HCT116 (cell line): Measurements from ENCODE around the gene CD3E. TPM values are rescaled to one million over a fixed set of nuclear protein-coding genes. Genes with fewer than 3 reads are reported as not detected.

Experiments
- ATAC-seq: fragments of 200-7000 bp; cut with Tn5 transposase; 2 replicates; pipeline ENCODE4 v1.9.1; 2020; ENCODE audit warnings: mild to moderate bottlenecking, moderate library complexity
- BruUV-seq: library from RNA; stranded (reverse); fragments of 400-500 nt; replicated peaks from 2 replicates; lab custom pipeline; 2021; lab: Mats Ljungman, UMichigan
- CTCF ChIA-PET: fragments of 300-600 bp; sonication (Branson Sonifier 250); formaldehyde crosslinking; loops from one replicate; lab custom pipeline; 2021; ENCODE audit warnings: antibody characterized with exemption; lab: Charles Lee
- POLR2A ChIA-PET: fragments of 300-600, 350-600 bp; sonication (Branson Sonifier 250); formaldehyde crosslinking; loops from one replicate; lab custom pipeline; 2021; ENCODE audit warnings: antibody characterized with exemption; lab: Charles Lee
- RAD21 ChIA-PET, 2 experiments: fragments of 300-600 bp; sonication (Branson Sonifier 250); formaldehyde crosslinking; loops; one replicate each; lab custom pipeline; 2023; ENCODE audit warnings: low total read pairs in 2 of 2; ENCODE audit not compliant: uncharacterized antibody in 2 of 2, unreplicated experiment in 2 of 2, low non-redundant PET in 1 of 2; lab: Charles Lee
- DNase-seq: peaks from one replicate; pipeline ENCODE4 v3.0.0-alpha.2; 2010; ENCODE audit warnings: low read depth, low spot score
- H2AFZ ChIP-seq: fragments of 200-600 bp; shearing (Covaris generic), sonication (generic); 2 replicates; pipeline ENCODE4 v1.6.1; 2017; ENCODE audit warnings: low read depth, mixed run types, mixed read lengths, antibody characterized with exemption, low read length; ENCODE audit not compliant: poor library complexity, severe bottlenecking
- H3K27ac ChIP-seq: 2 replicates; pipeline ENCODE4 v1.5.1; 2012; ENCODE audit warnings: low read depth, low read length
- H3K27me3 ChIP-seq: fragments of 200-600 bp; sonication (generic); 2 replicates; pipeline ENCODE4 v1.6.1; 2016; ENCODE audit warnings: mixed run types, low read length, mixed read lengths; ENCODE audit not compliant: insufficient read depth
- H3K36me3 ChIP-seq, 2 experiments: fragments of 200-500 bp in 1 of 2; fragments of 200-600 bp in 1 of 2; sonication (Bioruptor generic) in 1 of 2; sonication (generic) in 1 of 2; 2 replicates each; pipeline versions ENCODE4 v1.5.1 to v1.6.1; 2014 to 2016; ENCODE audit warnings: low read length in 2 of 2, inconsistent platforms in 1 of 2, mixed read lengths in 1 of 2, mixed run types in 1 of 2; ENCODE audit not compliant: insufficient read depth in 2 of 2, control insufficient read depth in 1 of 2
- H3K4me1 ChIP-seq, 2 experiments: fragments of 200-600 bp in 1 of 2; sonication (generic) in 1 of 2; 2 replicates each; pipeline versions ENCODE4 v1.5.1 to v1.6.1; 2012 to 2017; ENCODE audit warnings: low read length in 2 of 2, inconsistent platforms in 1 of 2, mild to moderate bottlenecking in 1 of 2, mixed read lengths in 1 of 2, mixed run types in 1 of 2, moderate library complexity in 1 of 2; ENCODE audit not compliant: insufficient read depth in 2 of 2, control insufficient read depth in 1 of 2
- H3K4me2 ChIP-seq: fragments of 200-600 bp; sonication (generic); 2 replicates; pipeline ENCODE4 v1.6.1; 2017; ENCODE audit warnings: mixed run types, low read length, mixed read lengths
- H3K4me3 ChIP-seq, 2 experiments: fragments of 200-600 bp in 1 of 2; sonication (generic) in 1 of 2; replicated peaks in 1 of 2; 2 replicates each; pipeline ENCODE4 v1.5.1; 2011 to 2016; ENCODE audit warnings: low read length in 2 of 2, control low read depth in 1 of 2, low read depth in 1 of 2, mild to moderate bottlenecking in 1 of 2, mixed read lengths in 1 of 2, mixed run types in 1 of 2
- H3K79me2 ChIP-seq: fragments of 200-600 bp; sonication (generic); 2 replicates; pipeline ENCODE4 v1.6.1; 2017; ENCODE audit warnings: mild to moderate bottlenecking, mixed run types, low read length, moderate library complexity, mixed read lengths; ENCODE audit not compliant: insufficient read depth
- H3K9ac ChIP-seq: fragments of 200-600 bp; sonication (generic); 2 replicates; pipeline ENCODE4 v1.6.1; 2016; ENCODE audit warnings: low read length, mixed read lengths
- H3K9me2 ChIP-seq: fragments of 200-600 bp; sonication (generic), shearing (Covaris generic); 2 replicates; pipeline ENCODE4 v1.6.1; 2017; ENCODE audit warnings: mixed run types, mild to moderate bottlenecking, moderate library complexity; ENCODE audit not compliant: insufficient read depth
- H3K9me3 ChIP-seq, 2 experiments: fragments of 200-500 bp in 1 of 2; fragments of 200-600 bp in 1 of 2; sonication (Bioruptor generic) in 1 of 2; sonication (generic) in 1 of 2; 2 replicates each; pipeline ENCODE4 v1.6.1; 2014 to 2017; ENCODE audit warnings: low read length in 2 of 2, mixed read lengths in 2 of 2, inconsistent platforms in 1 of 2, low read depth in 1 of 2, mild to moderate bottlenecking in 1 of 2, mixed run types in 1 of 2, moderate library complexity in 1 of 2; ENCODE audit not compliant: control insufficient read depth in 1 of 2, insufficient read depth in 1 of 2
- H4K20me1 ChIP-seq: fragments of 200-600 bp; sonication (generic), shearing (Covaris generic); 2 replicates; pipeline ENCODE4 v1.6.1; 2017; ENCODE audit warnings: mixed run types, mild to moderate bottlenecking, moderate library complexity; ENCODE audit not compliant: insufficient read depth
- ATF3 ChIP-seq: IDR thresholded peaks from 2 replicates; pipeline ENCODE4 v1.6.1; 2012
- CBX3 ChIP-seq: IDR thresholded peaks from 2 replicates; pipeline ENCODE4 v1.6.1; 2012; ENCODE audit warnings: low read depth
- CEBPB ChIP-seq: IDR thresholded peaks from 2 replicates; pipeline ENCODE4 v1.6.1; 2012; ENCODE audit warnings: low read depth
- EGR1 ChIP-seq: IDR thresholded peaks from 2 replicates; pipeline ENCODE4 v1.6.1; 2012; ENCODE audit warnings: low read depth
- ELF1 ChIP-seq: IDR thresholded peaks from 2 replicates; pipeline ENCODE4 v1.6.1; 2012; ENCODE audit warnings: low read depth, borderline replicate concordance
- EZH2 ChIP-seq: fragments of 200-600 bp; sonication (generic); IDR thresholded peaks from 2 replicates; pipeline ENCODE4 v1.6.1; 2017; ENCODE audit warnings: antibody characterized with exemption, mixed run types
- EZH2phosphoT487 ChIP-seq: fragments of 200-600 bp; IDR thresholded peaks from 2 replicates; pipeline ENCODE4 v1.6.1; 2018; ENCODE audit warnings: antibody characterized with exemption, borderline replicate concordance
- FOSL1 ChIP-seq: IDR thresholded peaks from 2 replicates; pipeline ENCODE4 v1.6.1; 2012; ENCODE audit warnings: low read depth
- MAX ChIP-seq: IDR thresholded peaks from 2 replicates; pipeline ENCODE4 v1.6.1; 2012
- POLR2A ChIP-seq: IDR thresholded peaks from 2 replicates; pipeline ENCODE4 v1.7.0; 2011; ENCODE audit warnings: borderline replicate concordance; ENCODE audit not compliant: insufficient read depth, insufficient read length; ENCODE audit errors: extremely low read depth
- POLR2AphosphoS5 ChIP-seq: IDR thresholded peaks from 2 replicates; pipeline ENCODE4 v1.6.1; 2011; ENCODE audit warnings: mild to moderate bottlenecking, low read depth, low read length, moderate library complexity
- RAD21 ChIP-seq: IDR thresholded peaks from 2 replicates; pipeline ENCODE4 v1.6.1; 2012; ENCODE audit warnings: low read depth, mild to moderate bottlenecking
- REST ChIP-seq: IDR thresholded peaks from 2 replicates; pipeline ENCODE4 v1.6.1; 2012; ENCODE audit warnings: low read depth
- SIN3A ChIP-seq: IDR thresholded peaks from 2 replicates; pipeline ENCODE4 v1.6.1; 2012; ENCODE audit warnings: low read depth
- SP1 ChIP-seq: IDR thresholded peaks from 2 replicates; pipeline ENCODE4 v1.6.1; 2012; ENCODE audit warnings: low read depth
- SRF ChIP-seq: IDR thresholded peaks from 2 replicates; pipeline ENCODE4 v1.6.1; 2012; ENCODE audit warnings: low read depth
- TCF7L2 ChIP-seq: IDR thresholded peaks from 2 replicates; pipeline ENCODE4 v1.7.0; 2011; ENCODE audit warnings: borderline replicate concordance, inconsistent platforms; ENCODE audit not compliant: insufficient read depth, insufficient read length; ENCODE audit errors: extremely low read depth
- YY1 ChIP-seq: IDR thresholded peaks from 2 replicates; pipeline ENCODE4 v1.6.1; 2011; ENCODE audit warnings: low read length, low read depth, moderate library complexity, mild to moderate bottlenecking; ENCODE audit not compliant: insufficient replicate concordance; ENCODE audit errors: extremely low read depth
- ZBTB33 ChIP-seq: IDR thresholded peaks from 2 replicates; pipeline ENCODE4 v1.6.1; 2011; ENCODE audit warnings: mild to moderate bottlenecking, low read length, moderate library complexity; ENCODE audit not compliant: insufficient replicate concordance; ENCODE audit errors: extremely low read depth
- ZFX ChIP-seq: fragments of 450-650 bp; IDR thresholded peaks from 2 replicates; pipeline ENCODE4 v1.6.1; 2017
- ZNF274 ChIP-seq: fragments of 200-500 bp; sonication (Bioruptor generic); IDR thresholded peaks from 2 replicates; pipeline ENCODE4 v1.6.1; 2014; ENCODE audit warnings: mild to moderate bottlenecking, low read depth, low read length, inconsistent platforms
- intact Hi-C: fragments of 100-400 bp; cut with micrococcal nuclease; formaldehyde crosslinking; loops from 2 replicates; pipeline ENCODE4 v1.10.0; 2022
- total RNA-seq: library from RNA; stranded (reverse); gene quantifications from one replicate; pipeline ENCODE4 v1.2.1, GENCODE V29; 2021; ENCODE audit not compliant: unreplicated experiment

CD3E gene
- total RNA-seq, 1 experiment from 2014 or later = 0.79 TPM

GRCh38 chr11:118263695-118264568, 40.6 kb upstream of the CD3E start, which contains the start of gene MPZL2:
TSS of gene MPZL2 (minus strand) at chr11:118264297. CDS start at chr11:118264153, 144 bp downstream.
- DNase-seq = peak; percentile 65
- no peak for TF ChIP-seq EZH2phosphoT487
- peak; percentile 35; the same call in 1 of the 2 replicates for TF ChIP-seq SIN3A
- no peak for TF ChIP-seq REST
- no peak for TF ChIP-seq EGR1
- TF ChIP-seq ZFX = no peak
- TF ChIP-seq CEBPB = no peak
- peak; percentile 16; the same call in 1 of the 2 replicates for TF ChIP-seq CBX3
- TF ChIP-seq ELF1 = no peak
- no peak; the same call in none of the 2 replicates for TF ChIP-seq FOSL1
- no peak for TF ChIP-seq SRF
- TF ChIP-seq RAD21 = peak; percentile 29; the same call in 1 of the 2 replicates
- no peak for TF ChIP-seq POLR2A
- TF ChIP-seq EZH2 = no peak
- TF ChIP-seq ATF3 = no peak
- TF ChIP-seq MAX = peak; percentile 71
- no peak for TF ChIP-seq TCF7L2
- peak; percentile 42; the same call in 1 of the 2 replicates for TF ChIP-seq SP1
- TF ChIP-seq ZBTB33 = no peak
- peak; percentile 91 for TF ChIP-seq POLR2AphosphoS5
- TF ChIP-seq YY1 = no peak
- TF ChIP-seq ZNF274 = no peak

More at GRCh38 chr11:118263695-118264568, 40.6 kb upstream of the CD3E start, which contains the start of gene MPZL2:
- Histone ChIP-seq H3K79me2 (no peaks in the 10 kb centered on the region), H3K4me3 (peak within 1 kb of the TSS; percentile 59 to 64), H3K27me3 (no peaks in the 10 kb centered on the region), H3K4me2 (peak within 1 kb of the TSS; percentile 74), H3K9ac (peak within 1 kb of the TSS; percentile 64), H3K9me3 (no peaks in the 10 kb centered on the region), H3K9me2 (no peaks in the 10 kb centered on the region), H3K4me1 (peaks cover 14 to 33% of the 10 kb centered on the region in 2 experiments; a peak in 3 of 4 replicates), H3K36me3 (peaks cover 0 to 2% of the 10 kb centered on the region in 2 experiments; a peak in 1 of 4 replicates), H4K20me1 (no peaks in the 10 kb centered on the region), H3K27ac (peak within 1 kb of the TSS; percentile 66), H2AFZ (peak within 1 kb of the TSS; percentile 59)
- POLR2A ChIA-PET = interaction anchor here (0.5 to 2.3 kb wide), 5 partner anchors 9 to 343 kb away, joined by 3 to 10 read pairs (median 6); partner anchors contain the start of genes MPZL3 and PHLDB1
- ATAC-seq = peak; percentile 94
- CTCF ChIA-PET = interaction anchor here (0.6 to 0.9 kb wide), 2 partner anchors 14 to 41 kb away, joined by 3 to 4 read pairs; no protein-coding TSS in a partner anchor
- RAD21 ChIA-PET = interaction anchor here in 1 of 2 experiments (1.0 kb wide), 1 partner anchor 28 kb away, joined by 4 read pairs; no protein-coding TSS in a partner anchor
- BruUV-seq = TSS peak; percentile 69
- intact Hi-C loops = no loop called here
